H9 (cell line): ENCODE results near the gene MYRIP. TPM values are rescaled to one million over a fixed set of nuclear protein-coding genes. Genes with fewer than 3 reads are reported as not detected.

Experiments used
- DNase-seq: peaks from one replicate; pipeline ENCODE4 v3.0.0-alpha.2; 2017
- H2AFZ ChIP-seq: one replicate; pipeline ENCODE4 v1.6.1; 2013; ENCODE audit warnings: mild to moderate bottlenecking, low read length, control low read depth, moderate library complexity
- H2AK5ac ChIP-seq: 2 replicates; pipeline ENCODE4 v1.6.1; 2013; ENCODE audit warnings: low read length, control low read depth, mixed read lengths; ENCODE audit not compliant: insufficient read length
- H2BK120ac ChIP-seq: one replicate; pipeline ENCODE4 v1.6.1; 2013; ENCODE audit warnings: low read depth, mild to moderate bottlenecking, low read length, control low read depth, inconsistent platforms; ENCODE audit not compliant: poor library complexity, severe bottlenecking
- H2BK12ac ChIP-seq: 2 replicates; pipeline ENCODE4 v1.6.1; 2013; ENCODE audit warnings: low read length, control low read depth, mixed read lengths, low read depth; ENCODE audit not compliant: insufficient read length
- H2BK15ac ChIP-seq: 2 replicates; pipeline ENCODE4 v1.6.1; 2013; ENCODE audit warnings: low read depth, low read length, control low read depth
- H2BK20ac ChIP-seq: one replicate; pipeline ENCODE4 v1.6.1; 2013; ENCODE audit warnings: low read depth, mild to moderate bottlenecking, low read length, control low read depth, inconsistent platforms; ENCODE audit not compliant: poor library complexity, severe bottlenecking
- H2BK5ac ChIP-seq: 2 replicates; pipeline ENCODE4 v1.6.1; 2013; ENCODE audit warnings: low read length, control low read depth, mixed read lengths; ENCODE audit not compliant: insufficient read length
- H3K14ac ChIP-seq: 2 replicates; pipeline ENCODE4 v1.6.1; 2013; ENCODE audit warnings: low read length, control low read depth; ENCODE audit not compliant: insufficient read depth
- H3K18ac ChIP-seq: 2 replicates; pipeline ENCODE4 v1.6.1; 2013; ENCODE audit warnings: low read depth, mild to moderate bottlenecking, mixed read lengths, low read length, control low read depth; ENCODE audit not compliant: insufficient read length
- H3K23ac ChIP-seq: 2 replicates; pipeline ENCODE4 v1.6.1; 2013; ENCODE audit warnings: low read length, control low read depth, mixed read lengths, low read depth; ENCODE audit not compliant: insufficient read length
- H3K23me2 ChIP-seq: 2 replicates; pipeline ENCODE4 v1.6.1; 2013; ENCODE audit warnings: low read depth, mild to moderate bottlenecking, mixed read lengths, low read length, control low read depth; ENCODE audit not compliant: insufficient read length, poor library complexity, severe bottlenecking
- H3K27ac ChIP-seq: 2 replicates; pipeline ENCODE4 v1.5.1; 2013; ENCODE audit warnings: low read length, control low read depth, mixed read lengths, low read depth; ENCODE audit not compliant: insufficient read length
- H3K27me3 ChIP-seq: 2 replicates; pipeline ENCODE4 v1.6.1; 2013; ENCODE audit warnings: low read length, control low read depth, inconsistent platforms; ENCODE audit not compliant: insufficient read depth
- H3K4ac ChIP-seq: 2 replicates; pipeline ENCODE4 v1.6.1; 2013; ENCODE audit warnings: low read depth, mild to moderate bottlenecking, control low read depth, inconsistent platforms, low read length, moderate library complexity
- H3K4me1 ChIP-seq: 2 replicates; pipeline ENCODE4 v1.6.1; 2013; ENCODE audit warnings: low read length, control low read depth, inconsistent platforms; ENCODE audit not compliant: insufficient read depth
- H3K4me2 ChIP-seq: 2 replicates; pipeline ENCODE4 v1.6.1; 2013; ENCODE audit warnings: low read length, control low read depth, mixed read lengths; ENCODE audit not compliant: insufficient read length, insufficient read depth
- H3K56ac ChIP-seq: 2 replicates; pipeline ENCODE4 v1.6.1; 2013; ENCODE audit warnings: low read depth, mild to moderate bottlenecking, mixed read lengths, low read length, control low read depth; ENCODE audit not compliant: insufficient read length
- H3K79me1 ChIP-seq: 2 replicates; pipeline ENCODE4 v1.6.1; 2013; ENCODE audit warnings: low read depth, mild to moderate bottlenecking, moderate library complexity, low read length, control low read depth, inconsistent platforms; ENCODE audit not compliant: insufficient read depth, poor library complexity, severe bottlenecking
- H3K79me2 ChIP-seq: 2 replicates; pipeline ENCODE4 v1.6.1; 2013; ENCODE audit warnings: low read length, control low read depth, inconsistent platforms; ENCODE audit not compliant: insufficient read depth
- H3K9ac ChIP-seq: 2 replicates; pipeline ENCODE4 v1.6.1; 2013; ENCODE audit warnings: low read length, control low read depth, mixed read lengths; ENCODE audit not compliant: insufficient read length; ENCODE audit errors: extremely low read depth
- H3K9me3 ChIP-seq: one replicate; pipeline ENCODE4 v1.6.1; 2013; ENCODE audit warnings: low read depth, low read length, inconsistent platforms; ENCODE audit not compliant: control insufficient read depth
- H3T11ph ChIP-seq: one replicate; pipeline ENCODE4 v1.6.1; 2013; ENCODE audit warnings: mild to moderate bottlenecking, low read length, control low read depth, inconsistent platforms
- H4K20me1 ChIP-seq: one replicate; pipeline ENCODE4 v1.6.1; 2013; ENCODE audit not compliant: control insufficient read depth, insufficient read length, insufficient read depth
- H4K5ac ChIP-seq: 2 replicates; pipeline ENCODE4 v1.6.1; 2013; ENCODE audit warnings: low read depth, mild to moderate bottlenecking, mixed read lengths, low read length, control low read depth; ENCODE audit not compliant: insufficient read length
- H4K8ac ChIP-seq: replicated peaks from 2 replicates; pipeline ENCODE4 v1.6.1; 2013; ENCODE audit warnings: low read length, control low read depth, mixed read lengths, low read depth; ENCODE audit not compliant: insufficient read length
- H4K91ac ChIP-seq: 2 replicates; pipeline ENCODE4 v1.6.1; 2013; ENCODE audit warnings: low read depth, mild to moderate bottlenecking, moderate library complexity, mixed read lengths, low read length, control low read depth; ENCODE audit not compliant: insufficient read length
- H3K27ac Mint-ChIP-seq, 3 experiments: 2 replicates in 2 of 3; 3 replicates in 1 of 3; pipeline ENCODE4 v1.8.0; 2020 to 2021; ENCODE audit warnings: mixed read lengths in 3 of 3, mild to moderate bottlenecking in 1 of 3, moderate library complexity in 1 of 3
- H3K27me3 Mint-ChIP-seq: 2 replicates; pipeline ENCODE4 v1.8.0; 2021; ENCODE audit warnings: low read depth, mild to moderate bottlenecking, moderate library complexity, mixed read lengths
- H3K36me3 Mint-ChIP-seq, 3 experiments: 2 replicates in 2 of 3; 3 replicates in 1 of 3; pipeline ENCODE4 v1.8.0; 2020 to 2021; ENCODE audit warnings: low read depth in 3 of 3, mixed read lengths in 3 of 3; ENCODE audit not compliant: insufficient read depth in 1 of 3
- H3K4me1 Mint-ChIP-seq, 2 experiments: 2 replicates each; pipeline ENCODE4 v1.8.0; 2020; ENCODE audit warnings: mixed read lengths in 2 of 2
- H3K4me3 Mint-ChIP-seq, 2 experiments: 2 replicates in 1 of 2; 3 replicates in 1 of 2; pipeline ENCODE4 v1.8.0; 2020 to 2021; ENCODE audit warnings: mild to moderate bottlenecking in 2 of 2, mixed read lengths in 2 of 2, moderate library complexity in 1 of 2
- H3K9me3 Mint-ChIP-seq, 2 experiments: 2 replicates in 1 of 2; 3 replicates in 1 of 2; pipeline ENCODE4 v1.8.0; 2020; ENCODE audit warnings: mild to moderate bottlenecking in 2 of 2, mixed read lengths in 2 of 2, moderate library complexity in 1 of 2
- CTCF ChIP-seq: fragments of 200-600 bp; sonication (generic); conservative IDR thresholded peaks from 3 replicates; pipeline ENCODE4 v1.8.0; 2021; ENCODE audit warnings: antibody characterized with exemption, mild to moderate bottlenecking
- WGBS: extraction: QIAGEN DNeasy Blood & Tissue Kit; methylation state at CpG from one replicate; pipeline ENCODE4 v1.1.7; 2013; ENCODE audit warnings: missing lambda C conversion rate, low lambda C conversion rate, mixed read lengths; ENCODE audit not compliant: insufficient read length; ENCODE audit errors: extremely low coverage; 5-methylcytosine and 5-hydroxymethylcytosine counted together
- total RNA-seq: library from RNA; stranded (reverse); gene quantifications from 2 replicates; pipeline ENCODE4 v1.2.1, GENCODE V29; 2021

MYRIP gene
- total RNA-seq, 1 experiment from 2014 or later = 1.8 TPM

DNA sequence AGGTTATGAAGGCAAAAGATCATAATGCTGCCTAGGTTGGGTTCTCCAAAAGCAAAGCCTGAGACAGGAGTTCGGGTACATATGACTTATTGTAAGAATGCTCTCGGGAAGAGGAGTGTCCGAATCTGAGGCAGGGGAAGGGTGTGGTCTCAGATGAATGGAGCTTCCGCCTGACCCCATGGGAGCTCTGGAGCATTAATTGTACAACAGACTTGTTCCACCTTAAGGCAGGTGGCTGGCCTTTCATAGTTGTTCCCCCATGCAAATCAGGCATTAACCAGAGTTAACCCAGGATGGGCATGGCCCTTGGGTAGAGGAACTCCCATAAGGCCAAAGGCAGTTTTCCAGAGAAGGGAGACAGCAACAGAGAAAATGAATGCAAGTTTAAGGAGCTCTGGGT is 170.6 kb downstream of the MYRIP start:
- Histone ChIP-seq H2BK15ac (no peak overlapping the region), H3K56ac (no peak overlapping the region), H3K79me1 (no peaks in the 10 kb centered on the region), H3K79me2 (no peaks in the 10 kb centered on the region), H3T11ph (no peak overlapping the region), H4K8ac (no peak overlapping the region), H2BK20ac (no peak overlapping the region), H3K27me3 (no peaks in the 10 kb centered on the region), H4K91ac (no peak overlapping the region), H3K27ac (no peak overlapping the region), H3K4me1 (no peaks in the 10 kb centered on the region), H3K9me3 (no peaks in the 10 kb centered on the region), H3K9ac (no peak overlapping the region), H3K4ac (no peak overlapping the region), H4K20me1 (no peaks in the 10 kb centered on the region), H3K23ac (no peak overlapping the region), H3K4me2 (no peak overlapping the region), H4K5ac (no peak overlapping the region), H2AFZ (no peak overlapping the region), H3K23me2 (no peaks in the 10 kb centered on the region), H2BK5ac (no peak overlapping the region), H3K14ac (no peak overlapping the region), H2BK120ac (no peak overlapping the region), H2AK5ac (no peak overlapping the region), H3K18ac (no peak overlapping the region), H2BK12ac (no peak overlapping the region)
- no peak for TF ChIP-seq CTCF
- H3K9me3 Mint-ChIP-seq = peaks cover under 1 to 4% of the 10 kb centered on the region in 2 experiments; a peak in 2 of 5 replicates
- no CpG with 5 or more reads among the region's 4 CpGs for WGBS
- H3K36me3 Mint-ChIP-seq = 0 out of 7 replicates have a peak, but pooled peaks cover 0 to 1% (median 0%) of the 10 kb centered on the region in 3 experiments
- peaks cover 1% of the 10 kb centered on the region; the same call in 1 of the 2 replicates for H3K27me3 Mint-ChIP-seq
- H3K27ac Mint-ChIP-seq = peak overlapping the region in 1 of 3 experiments; percentile 72; a peak in 1 of 7 replicates
- peaks cover 4% of the 10 kb centered on the region in 2 experiments; a peak in 3 of 4 replicates for H3K4me1 Mint-ChIP-seq
- no peak for DNase-seq
- no peak overlapping the region for H3K4me3 Mint-ChIP-seq
